Epithelial cell of esophagus (primary cell): Measurements from ENCODE around the gene FBLIM1.

Experiments
- DNase-seq: peaks from one replicate; pipeline ENCODE4 v3.0.0; 2010; ENCODE audit warnings: low read depth
- H3K4me3 ChIP-seq: 2 replicates; pipeline ENCODE4 v1.5.1; 2011; ENCODE audit warnings: mild to moderate bottlenecking, low read length, control low read depth
- TF ChIP-seq, protein P1 (sequence below): IDR thresholded peaks from 2 replicates; pipeline ENCODE4 v1.5.1; 2011; ENCODE audit warnings: low read depth, mild to moderate bottlenecking, low read length, control low read depth, inconsistent platforms; ENCODE audit not compliant: insufficient read depth; ENCODE audit errors: missing control alignments

FBLIM1 gene

DNA sequence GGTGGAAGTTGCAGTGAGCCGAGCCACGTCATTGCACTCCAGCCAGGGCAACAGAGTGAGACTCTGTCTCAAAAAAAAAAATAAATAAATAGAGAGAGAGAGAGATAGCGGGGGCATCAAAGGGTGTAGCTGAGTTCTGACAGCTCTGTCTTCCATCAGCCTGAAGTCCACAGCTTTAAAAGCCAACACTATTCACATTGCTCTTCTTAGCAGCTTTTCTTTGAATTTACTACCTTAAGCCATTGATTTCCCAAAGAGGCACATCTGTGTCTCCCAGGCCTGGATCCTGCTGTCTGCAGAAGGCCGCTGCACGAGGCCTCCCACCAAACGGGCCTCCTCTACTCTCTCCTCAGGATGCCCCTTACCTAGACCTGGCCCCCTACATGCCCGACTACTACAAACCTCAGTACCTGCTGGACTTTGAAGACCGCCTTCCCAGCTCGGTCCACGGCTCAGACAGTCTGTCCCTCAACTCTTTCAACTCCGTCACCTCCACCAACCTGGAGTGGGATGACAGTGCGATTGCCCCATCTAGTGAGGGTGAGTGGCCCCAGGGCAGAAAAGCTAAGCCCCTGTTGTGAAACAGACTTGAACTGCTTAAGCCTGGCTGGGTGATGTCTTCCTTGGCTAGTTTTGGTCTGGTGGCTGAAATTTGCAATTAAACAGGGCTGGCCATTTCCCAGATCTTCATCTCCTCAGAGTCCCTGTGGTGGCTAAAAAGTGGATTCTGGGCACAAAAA is 39.0 kb upstream of the FBLIM1 start:
- H3K4me3 ChIP-seq: no peak overlapping the region
- TF ChIP-seq, protein P1, sequence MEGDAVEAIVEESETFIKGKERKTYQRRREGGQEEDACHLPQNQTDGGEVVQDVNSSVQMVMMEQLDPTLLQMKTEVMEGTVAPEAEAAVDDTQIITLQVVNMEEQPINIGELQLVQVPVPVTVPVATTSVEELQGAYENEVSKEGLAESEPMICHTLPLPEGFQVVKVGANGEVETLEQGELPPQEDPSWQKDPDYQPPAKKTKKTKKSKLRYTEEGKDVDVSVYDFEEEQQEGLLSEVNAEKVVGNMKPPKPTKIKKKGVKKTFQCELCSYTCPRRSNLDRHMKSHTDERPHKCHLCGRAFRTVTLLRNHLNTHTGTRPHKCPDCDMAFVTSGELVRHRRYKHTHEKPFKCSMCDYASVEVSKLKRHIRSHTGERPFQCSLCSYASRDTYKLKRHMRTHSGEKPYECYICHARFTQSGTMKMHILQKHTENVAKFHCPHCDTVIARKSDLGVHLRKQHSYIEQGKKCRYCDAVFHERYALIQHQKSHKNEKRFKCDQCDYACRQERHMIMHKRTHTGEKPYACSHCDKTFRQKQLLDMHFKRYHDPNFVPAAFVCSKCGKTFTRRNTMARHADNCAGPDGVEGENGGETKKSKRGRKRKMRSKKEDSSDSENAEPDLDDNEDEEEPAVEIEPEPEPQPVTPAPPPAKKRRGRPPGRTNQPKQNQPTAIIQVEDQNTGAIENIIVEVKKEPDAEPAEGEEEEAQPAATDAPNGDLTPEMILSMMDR: no peak
- DNase-seq: no peak

DNA sequence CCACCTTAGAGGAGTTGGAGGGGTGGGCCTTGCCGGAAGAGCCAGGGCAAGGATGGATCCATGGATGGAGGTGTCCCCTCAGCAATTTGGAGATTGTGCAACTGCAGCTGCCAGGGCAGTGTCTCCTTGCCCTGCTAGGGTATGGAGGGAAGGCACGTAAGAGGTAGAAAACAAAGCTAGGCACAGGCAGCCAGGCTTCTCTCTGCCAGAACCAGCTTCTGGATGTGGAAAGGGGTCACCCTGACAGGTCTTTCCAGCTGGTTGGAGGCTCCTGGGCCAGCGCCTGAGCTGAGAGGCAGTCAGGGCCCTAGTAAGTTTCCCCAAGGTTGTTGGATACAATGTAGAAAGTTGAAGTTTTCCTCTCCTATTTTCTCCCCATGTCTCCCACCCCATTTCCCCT is 37.7 kb upstream of the FBLIM1 start:
- TF ChIP-seq, protein P1: no peak
- DNase-seq: no peak
- H3K4me3 ChIP-seq: no peak overlapping the region

DNA sequence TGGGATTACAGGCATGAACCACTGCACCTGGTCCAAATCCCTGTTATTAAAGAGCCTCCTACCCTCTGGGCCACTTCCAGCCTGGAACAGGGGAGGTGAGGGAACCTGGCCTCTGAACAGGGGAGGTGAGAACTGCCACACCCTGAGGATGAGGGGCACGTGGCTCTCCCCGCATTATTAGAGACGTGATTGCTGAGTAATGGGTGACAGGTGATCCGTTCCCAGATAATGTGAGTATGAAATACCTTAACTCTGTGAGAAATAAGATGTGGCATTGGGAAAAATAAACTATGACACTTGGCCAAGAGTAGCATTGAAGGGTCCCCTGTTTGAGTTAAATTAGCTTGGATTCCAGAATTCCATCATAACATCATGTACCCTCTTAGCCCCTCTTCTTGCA is 36.2 kb upstream of the FBLIM1 start:
- TF ChIP-seq, protein P1: no peak
- no peak for DNase-seq
- no peak overlapping the region for H3K4me3 ChIP-seq

DNA sequence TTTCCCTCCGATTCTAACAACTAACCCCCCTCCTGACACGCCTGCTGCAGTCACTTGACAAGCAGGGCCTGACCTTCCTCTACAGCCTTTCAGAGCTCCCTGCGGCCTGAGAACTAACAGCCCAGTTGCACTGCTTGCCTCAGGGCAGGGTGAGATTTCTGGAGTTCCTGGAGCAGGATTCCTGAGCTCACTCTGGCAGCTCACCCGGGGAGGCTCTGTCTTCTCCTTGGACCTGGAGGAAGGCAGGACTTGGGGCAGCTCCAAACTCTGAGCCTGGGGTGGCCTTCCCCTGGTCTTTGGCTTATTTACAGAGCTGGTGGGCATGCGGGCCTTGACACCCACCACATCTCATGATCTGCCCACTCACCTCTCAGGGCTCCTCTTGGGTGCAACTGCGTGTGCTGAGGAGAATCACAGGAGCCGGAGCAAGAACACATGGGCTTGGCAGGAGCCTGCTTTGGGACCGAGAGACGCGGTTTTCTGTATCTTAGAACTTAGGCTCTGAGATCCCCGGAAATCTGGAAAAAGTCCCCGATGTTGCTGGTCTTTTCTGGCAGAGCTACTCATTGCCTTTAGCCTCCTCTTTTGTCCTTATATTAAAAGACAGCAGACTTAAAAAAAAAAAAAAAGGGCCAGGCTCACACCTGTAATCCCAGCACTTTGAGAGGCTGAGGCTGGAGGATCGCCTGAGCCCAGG is 35.6 kb upstream of the FBLIM1 start:
- DNase-seq: no peak
- TF ChIP-seq, protein P1: no peak
- no peak overlapping the region for H3K4me3 ChIP-seq

DNA sequence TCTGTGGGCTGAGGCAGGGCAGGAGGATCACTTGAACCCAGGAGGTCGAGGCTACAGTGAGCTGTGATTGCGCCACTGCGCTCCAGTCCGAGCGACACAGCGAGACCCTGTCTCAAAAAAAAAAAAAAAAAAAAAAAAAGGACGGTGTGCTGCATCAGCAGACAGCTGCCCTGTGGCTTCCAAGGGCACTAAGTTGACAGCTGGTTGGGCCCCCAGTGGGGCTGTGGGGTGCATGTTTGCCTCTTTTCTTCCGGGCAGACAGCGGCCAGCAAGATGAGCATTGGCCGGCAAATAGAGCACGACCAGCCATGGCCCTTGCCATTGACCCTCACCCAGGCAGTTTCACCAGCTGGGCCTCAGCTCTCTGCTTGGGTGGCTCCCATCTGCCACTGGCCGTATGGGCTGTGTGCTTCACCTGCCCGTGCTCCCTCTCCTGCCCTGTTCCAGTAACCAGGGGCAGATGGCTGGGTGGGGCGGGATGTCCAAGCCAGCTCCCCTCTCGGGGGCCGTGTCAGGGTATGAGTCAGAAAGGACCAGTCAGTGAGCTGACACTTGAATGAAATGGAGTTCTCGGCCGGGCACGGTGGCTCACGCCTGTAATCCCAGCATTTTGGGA is 34.9 kb upstream of the FBLIM1 start:
- no peak overlapping the region for H3K4me3 ChIP-seq
- TF ChIP-seq, protein P1: no peak
- DNase-seq: no peak

DNA sequence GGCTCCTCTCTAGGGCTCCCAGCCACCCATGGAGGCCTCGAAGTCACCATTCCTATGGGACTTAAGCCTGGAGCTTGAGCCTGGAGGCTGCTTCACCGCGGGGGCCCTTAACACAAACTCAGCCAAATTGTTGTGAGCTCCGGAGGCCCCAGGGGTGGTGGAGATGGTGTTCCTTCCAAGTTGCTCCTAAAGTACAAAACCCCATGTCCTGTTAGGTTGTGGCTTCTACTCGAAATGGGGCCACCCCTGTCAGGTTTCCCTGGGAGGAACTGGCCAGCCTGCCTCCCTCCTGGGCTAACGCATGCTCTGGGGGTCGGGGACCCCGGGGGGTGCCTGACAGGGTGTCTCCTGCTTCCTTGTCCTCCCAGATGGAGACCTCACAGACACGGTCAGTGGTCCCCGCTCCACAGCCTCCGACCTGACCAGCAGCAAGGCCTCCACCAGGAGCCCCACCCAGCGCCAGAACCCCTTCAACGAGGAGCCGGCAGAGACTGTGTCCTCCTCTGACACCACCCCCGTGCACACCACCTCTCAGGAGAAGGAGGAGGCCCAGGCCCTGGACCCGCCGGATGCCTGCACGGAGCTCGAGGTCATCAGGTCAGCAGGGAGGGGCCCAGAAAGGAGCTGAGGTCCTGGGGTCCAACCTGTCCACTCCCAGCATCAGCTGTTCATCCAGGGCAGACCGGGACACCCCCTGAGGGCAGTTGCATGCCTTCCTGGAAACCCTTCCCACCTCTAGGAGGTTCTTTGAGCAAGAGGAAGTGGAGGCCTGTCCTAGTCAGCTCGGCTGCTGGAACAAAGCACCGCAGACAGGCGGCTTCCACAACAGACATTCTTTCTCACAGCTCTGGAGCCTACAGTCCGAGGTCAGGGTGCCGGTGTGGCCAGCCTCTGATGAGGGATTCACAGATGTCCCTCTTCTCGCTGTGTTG is 33.4 kb upstream of the FBLIM1 start:
- H3K4me3 ChIP-seq: no peak overlapping the region
- DNase-seq: no peak
- TF ChIP-seq, protein P1: no peak
